ENCODE results near the gene WNT9A.

The WNT9A gene

DNA sequence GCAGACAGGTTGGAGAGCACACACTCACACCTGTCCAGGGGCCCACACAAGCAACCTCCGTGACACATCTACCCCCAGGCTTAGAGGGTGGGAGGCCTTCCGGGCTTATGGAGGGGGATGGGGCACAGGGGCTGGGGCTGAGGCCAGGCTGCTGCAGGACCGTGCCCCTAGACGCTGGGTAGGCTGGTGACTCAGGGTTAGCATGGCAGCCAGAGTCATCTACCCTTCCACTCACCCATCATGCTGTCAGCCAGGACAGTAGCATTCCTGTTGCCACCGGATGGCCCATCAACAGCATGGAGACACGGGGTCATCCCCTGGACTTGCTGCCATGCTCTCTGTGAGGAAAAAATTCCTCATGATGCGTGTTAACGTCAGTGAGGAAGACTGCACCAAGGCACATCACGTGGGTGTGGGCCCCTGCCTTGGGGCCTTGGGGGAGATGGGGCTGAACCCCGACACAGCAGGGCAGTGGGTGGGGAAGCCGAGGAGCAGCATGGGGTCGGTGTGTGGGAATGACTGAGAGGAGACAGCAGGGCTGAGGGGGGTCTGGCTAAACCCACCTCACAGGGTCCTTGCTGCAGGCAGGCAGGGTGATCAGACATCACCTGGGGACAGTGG is 52.8 kb downstream of the WNT9A start:
- DNase-seq, result no peak

DNA sequence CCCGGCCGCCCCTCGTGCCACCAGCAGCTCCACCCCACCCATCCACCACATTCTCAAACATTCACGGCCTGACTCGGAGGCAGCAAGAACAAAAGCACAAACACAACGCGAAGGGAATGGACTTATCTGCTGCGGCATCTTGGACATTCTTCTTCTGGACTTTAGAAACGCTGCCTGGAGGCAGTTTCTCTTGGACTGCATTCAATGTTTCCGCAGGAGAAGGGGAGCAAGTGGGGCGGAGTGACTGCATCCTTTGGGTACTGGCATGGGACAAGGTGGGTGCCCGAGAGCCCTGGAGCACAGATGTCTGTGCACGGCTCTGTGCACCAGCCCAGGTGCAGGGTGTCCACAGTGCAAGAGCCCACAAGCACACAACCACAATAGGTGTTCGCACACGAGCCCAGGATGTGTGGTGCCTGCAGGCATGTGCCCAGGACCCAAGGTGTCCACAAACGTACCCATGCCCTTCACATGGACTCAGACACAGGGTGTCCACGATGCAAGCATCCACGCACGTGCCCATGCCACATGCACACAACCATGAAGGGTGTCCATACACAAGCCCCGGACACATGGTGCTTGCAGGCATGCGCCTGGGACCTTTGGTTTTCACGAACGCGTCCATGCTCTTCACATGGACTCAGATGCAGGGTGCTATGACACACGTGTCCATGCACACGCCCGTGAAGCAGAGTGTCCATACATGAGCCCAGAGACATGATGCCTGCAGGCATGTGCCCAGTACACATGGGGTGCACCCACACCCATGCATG is 53.6 kb downstream of the WNT9A start:
- no peak for DNase-seq

DNA sequence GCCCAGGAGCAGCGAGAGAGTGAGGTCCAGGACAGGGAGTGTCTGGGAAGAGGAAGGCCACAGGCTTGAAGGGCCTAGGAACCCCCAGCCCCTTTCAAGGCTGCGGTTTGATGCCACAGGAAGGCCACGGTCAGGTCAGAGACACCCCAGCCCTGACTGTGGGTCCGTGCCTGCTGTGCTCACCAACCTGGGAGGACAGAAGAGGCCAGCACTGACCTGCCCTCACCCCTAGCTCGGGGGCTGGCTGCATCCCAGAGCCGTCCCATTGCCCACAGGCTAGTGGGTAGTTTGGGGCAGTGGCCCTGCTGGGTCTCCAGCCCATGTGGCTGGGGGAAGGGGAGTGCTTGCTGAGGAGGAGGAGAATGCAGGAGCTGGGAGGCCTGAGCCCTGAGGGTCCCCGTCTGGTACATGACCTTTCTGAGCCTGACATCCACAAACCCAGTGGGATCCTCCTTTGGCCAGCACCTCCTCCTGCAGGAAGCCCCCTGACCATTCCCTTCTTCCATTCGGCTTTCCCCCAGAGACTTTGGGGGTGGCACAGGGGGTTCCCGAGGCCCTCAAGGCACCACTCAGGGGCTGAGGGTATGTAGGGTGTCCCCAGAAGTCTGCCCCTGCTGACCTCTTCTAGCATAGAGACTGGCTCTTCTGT is 54.3 kb downstream of the WNT9A start:
- DNase-seq, result no peak

DNA sequence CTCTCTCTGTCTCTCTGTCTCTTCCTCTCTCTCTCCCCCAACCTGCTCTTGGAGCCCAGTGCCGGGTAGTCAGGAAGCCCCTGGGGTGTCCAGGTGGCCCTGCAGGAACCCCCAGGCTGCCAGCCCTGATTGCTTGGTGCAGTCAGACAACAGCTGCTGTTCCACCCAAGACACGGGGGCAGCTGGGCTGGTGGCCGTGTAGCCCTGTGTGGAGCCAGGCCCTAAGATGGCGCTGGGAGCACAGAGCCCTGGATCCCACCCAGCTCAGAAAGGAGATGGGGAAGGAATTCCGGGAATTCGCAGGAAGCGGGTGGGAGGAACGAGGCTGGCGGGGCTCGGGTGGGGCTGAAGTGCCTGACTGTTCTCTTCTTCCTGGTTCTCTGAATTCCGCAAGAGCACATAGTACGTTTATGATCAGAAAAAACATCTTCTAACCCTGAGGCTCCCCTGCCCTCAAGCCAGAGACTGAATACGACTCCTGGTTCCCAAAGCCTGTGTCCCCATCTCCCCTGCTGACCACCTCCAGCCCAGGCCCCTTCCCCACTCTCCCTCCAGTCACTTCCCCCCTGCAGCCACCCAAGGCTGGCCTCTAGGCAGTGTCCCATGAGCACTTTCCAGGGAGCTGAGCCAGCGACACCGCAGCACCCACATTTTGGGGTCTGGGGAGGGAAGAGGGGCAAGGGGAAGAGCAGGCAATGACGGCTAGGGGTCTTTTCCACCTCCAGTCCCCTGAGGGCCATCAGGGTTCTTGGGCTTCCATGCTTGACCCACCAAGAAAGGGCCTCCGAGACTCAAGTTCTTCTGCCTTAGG is 55.0 kb downstream of the WNT9A start:
- DNase-seq, result no peak

DNA sequence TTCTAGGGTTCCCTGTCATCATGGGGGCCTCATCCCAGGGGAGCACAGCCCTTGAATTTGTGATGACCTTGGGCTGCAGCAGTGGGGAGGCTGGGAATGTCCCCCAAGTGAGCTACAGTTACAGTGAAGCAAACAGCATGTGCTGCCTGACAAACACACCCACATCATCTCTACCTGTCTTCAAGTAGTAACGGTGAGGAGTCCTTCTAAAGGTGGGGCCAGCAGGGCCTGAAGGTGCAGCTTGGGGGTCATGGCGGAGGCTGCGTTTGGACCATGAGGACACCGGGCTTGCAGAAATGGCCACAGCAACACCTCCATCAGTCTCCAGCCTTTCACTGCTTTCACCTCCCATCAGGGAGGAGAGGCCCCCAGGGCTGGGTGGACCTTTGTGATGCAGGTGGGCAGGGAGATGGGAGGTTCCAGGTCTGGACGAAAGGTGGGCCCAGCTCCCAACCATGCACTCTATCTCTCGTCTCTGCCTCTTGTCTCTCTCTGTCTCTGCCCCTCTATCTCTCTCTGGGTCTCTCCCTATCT is 55.7 kb downstream of the WNT9A start:
- no peak for DNase-seq

DNA sequence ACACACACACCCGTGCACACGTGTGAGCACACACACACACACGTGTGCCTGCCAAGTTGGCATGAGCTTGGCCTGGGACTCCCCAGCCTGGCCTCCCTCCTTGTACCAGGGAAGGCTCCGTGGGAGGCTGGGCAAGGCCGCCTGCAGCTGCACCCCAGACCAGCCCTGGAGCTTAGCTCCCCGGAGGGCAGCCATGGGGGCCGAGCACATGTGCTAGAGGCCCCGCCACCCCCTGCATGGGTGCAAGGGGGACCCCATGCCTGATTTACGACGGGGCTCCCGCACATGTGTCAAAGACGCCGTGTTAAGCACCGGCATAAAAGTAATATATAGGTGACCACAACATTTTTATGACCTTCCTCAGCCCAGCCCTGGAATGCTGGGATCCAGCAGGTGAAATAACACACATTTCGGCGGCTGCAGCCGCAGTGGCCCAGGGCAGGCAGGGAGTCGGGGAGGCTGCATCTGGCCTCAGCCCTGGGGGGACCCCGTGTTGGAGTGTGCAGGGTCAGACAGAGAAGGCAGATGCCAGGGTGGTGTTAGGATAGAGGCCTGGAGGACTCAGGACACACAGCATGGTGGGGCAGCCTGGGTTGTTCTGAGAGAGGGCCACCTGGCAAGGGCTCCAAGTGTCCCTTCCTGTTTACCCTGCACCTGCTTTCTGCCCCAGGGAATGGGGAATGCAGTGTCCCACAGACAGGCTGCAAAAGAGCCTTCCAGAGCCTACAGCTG is 56.3 kb downstream of the WNT9A start:
- no peak for DNase-seq

DNA sequence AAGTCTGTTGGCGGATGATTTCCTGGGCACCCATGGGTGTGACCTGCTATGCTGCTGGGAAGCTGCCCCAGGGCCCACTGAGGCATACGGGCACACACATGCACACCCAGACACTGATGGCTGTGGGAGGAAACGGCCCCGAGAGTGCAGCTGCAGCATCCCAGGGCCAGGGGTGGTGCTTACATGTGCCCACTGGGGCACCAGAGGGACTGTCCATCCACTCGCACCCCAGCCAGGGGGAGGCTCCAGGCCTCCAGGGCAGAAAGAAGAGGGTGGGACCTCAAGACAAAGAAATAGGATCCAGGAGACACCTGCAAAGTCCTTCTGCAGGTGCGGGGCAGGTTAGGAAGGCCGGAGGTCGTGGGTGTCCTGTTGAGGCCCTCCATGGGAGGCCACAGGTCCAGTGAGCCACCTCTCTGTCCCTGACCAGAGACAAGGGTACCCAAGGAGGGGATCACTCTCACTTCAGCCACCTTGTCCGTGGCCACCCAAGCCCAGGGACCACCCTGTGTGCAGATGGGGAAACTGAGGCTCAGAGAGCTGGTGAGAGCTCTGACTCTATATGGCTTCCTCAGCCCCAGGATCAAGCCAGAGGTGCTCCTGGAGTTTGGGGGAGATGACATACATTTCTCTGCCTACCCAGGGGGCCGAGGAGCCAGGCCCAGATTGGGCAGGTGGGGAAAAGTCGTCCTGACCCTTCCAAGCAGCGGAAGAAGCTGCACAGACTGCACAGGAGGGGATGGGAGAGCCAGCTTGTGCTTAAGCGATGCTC is 57.1 kb downstream of the WNT9A start:
- no peak for DNase-seq

DNA sequence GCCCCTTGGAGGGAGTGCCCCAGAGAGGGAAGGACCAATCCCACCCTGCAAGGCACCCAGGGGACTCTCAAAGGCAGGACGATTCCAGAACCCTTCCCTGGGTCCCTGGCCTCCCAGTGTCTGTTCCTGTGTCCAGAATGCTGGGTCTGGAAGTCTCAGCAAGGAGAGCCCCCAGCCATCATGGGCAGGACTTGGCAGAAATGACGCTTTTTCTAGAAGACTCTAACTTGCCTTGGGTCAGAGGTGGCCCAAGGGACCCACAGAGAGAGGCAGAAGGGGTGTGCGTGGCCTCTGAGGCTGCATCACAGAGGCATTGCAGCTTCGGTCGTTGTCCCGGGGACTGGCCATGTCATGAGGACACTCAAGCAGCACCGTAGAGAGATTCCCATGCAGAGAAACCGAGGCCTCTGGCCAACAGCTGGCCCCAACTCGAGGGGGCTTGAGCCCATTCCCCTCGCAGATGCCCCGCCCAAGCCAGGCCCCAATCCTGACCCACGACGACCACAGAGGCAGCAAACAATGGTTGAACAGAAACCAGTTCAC is 57.8 kb downstream of the WNT9A start:
- DNase-seq, result no peak

DNA sequence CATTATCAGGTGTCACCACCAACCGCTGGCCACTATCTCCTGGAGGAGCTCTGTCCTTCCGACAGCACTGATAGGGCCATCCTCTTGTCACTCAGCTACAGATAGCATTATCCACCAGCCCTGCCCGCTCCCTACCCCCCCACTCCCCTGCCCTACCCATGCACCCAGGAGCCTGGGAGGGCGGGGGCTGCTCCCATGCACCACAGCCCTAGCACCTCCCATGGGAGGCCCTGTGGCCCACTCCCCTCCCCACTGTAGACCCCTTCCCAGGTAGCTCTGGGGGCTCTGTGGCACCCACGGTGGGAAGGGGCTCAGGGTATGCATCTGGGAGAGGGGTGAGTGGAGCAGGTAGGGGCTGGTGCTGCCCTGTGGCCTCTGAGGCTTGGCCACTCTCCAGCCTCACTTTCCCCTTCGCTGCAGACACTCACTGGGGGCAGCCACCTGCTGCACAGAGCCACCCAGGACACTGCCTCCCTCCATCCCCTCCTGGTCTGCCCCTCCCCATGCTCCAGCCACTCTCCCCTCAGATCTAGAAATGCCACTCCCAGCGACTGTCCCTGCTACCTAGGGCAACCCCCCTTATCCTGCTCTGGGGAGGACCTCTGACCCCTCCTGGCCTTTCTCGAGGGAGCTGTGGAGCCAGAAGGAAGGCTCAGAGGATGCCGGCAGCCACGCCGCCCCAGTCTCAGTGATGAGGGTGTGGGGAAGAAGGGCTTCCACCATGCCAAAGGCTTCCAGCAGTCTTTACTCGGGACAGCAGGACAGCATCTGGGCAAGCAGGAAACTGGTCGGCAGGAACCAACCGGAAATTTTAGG is 58.5 kb downstream of the WNT9A start:
- DNase-seq, result no peak

DNA sequence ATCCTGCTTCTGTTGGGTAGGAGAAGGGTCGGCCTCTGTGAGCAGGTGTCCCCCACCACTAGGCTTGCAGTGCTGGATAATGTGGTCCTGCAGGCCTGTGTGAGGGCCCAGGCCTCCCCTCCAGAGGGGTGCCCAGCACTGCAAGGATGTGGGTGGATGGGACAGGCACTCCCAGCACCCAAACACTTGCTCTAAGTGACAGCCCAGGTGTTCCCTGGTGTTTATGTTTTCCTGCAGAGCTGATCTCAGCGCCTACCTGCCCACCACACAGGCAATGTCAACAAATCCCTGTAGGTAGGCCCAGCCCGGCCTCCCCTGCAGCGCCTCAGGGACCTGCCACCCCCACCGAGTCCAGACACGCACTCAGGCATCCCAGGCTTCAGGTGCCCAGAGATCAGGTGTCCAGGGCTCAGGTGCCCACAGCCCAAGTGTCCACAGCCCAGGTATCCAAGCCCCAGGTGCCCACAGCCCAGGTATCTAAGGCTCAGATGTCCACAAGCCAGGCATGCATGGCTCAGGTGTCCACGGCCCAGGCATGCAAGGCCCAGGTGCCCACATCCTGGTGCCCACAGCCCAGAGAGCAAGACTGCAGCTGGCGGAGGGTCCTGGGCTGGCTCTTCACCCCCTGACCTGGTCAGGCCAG is 59.2 kb downstream of the WNT9A start:
- no peak for DNase-seq

DNA sequence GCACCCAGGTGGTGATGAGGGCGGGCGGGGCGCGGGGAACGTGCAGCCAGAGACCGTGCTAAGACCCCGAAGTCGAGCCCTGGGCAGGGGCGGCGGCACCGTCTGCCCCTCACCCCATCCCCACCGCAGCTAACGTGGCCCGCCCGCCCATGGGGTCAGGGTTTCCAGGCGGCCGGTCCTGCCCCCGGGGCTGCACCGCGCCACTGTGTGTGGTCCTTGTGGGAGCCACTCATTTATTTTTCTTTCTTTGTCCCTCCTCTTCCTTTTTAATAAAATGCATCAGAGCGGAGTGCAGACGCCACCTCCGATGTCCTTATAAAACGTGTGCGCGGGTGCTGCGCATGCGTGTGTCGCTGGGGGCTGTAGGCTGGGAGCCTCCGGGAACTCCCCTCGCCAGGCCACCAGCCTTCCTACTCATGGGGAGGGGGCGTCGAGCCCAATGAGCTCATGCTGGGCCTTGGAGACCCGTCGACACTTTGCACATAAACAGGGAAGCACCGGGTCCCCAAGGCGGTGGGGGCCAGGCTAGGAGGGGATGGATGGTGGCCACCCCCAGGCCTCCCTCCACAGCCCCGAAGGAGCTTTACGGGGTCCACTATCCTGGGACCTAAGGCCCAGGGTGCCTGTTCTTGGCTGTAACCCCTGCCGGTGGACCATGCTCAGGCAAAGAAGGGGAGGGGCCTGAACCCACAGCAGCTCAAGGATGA is 59.9 kb downstream of the WNT9A start:
- no peak for DNase-seq

DNA sequence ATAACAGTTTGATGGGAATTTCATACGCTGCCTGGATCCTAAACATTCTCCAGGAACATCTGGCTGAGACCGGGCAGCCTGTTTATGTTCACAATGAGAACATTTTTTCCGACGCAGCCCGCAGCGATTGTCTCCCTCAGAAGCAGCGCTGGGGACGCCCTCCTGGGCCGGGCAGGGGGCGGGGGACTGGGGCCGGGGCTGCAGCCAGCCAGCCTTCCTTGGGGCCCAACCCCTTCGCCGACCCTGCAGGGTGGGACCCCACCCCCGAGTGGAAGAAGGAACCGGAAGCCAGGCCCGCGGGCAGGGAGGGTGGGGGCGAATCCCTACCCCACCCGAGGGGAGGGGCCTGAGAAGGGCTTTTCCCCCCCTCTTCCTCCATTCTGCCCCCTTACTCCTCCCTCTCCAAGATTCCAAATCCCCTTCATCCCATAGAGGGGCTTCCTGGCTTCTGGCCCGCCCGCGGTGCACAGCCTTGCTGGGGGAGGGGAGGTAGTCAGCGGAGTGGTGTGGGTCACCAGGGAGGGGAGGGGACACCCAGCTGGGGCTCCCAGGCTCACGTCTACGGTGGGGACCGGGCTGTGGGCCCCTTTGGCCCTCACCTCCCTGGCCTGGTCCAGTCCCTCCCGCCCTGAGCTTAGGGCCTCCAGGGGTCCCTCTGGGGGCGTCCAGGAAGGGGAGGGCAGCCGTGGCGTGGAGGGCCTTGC is 60.6 kb downstream of the WNT9A start:
- DNase-seq, result no peak

DNA sequence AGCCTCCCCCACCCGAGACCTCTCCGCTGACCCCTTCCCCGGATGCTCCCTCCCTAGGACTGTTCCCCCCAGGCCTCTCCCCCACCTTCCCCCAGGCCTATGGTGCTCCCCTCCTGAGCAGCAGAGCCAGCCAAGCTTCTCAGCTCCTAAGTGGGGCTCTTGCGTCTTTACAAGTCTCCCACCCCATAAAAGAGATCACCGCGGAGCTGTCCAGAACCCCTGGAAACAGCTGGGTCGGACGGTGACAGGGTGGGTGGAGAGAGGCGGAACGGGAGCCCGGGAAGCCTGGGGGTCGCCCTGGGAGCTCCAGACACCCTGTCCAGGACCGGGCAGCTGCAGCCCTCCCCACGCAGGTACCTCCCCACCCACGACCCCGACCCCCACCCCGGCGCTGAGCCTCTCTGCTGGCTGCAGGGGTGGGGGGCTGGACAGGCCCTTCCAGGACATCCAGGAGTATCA is 61.2 kb downstream of the WNT9A start:
- no peak for DNase-seq

DNA sequence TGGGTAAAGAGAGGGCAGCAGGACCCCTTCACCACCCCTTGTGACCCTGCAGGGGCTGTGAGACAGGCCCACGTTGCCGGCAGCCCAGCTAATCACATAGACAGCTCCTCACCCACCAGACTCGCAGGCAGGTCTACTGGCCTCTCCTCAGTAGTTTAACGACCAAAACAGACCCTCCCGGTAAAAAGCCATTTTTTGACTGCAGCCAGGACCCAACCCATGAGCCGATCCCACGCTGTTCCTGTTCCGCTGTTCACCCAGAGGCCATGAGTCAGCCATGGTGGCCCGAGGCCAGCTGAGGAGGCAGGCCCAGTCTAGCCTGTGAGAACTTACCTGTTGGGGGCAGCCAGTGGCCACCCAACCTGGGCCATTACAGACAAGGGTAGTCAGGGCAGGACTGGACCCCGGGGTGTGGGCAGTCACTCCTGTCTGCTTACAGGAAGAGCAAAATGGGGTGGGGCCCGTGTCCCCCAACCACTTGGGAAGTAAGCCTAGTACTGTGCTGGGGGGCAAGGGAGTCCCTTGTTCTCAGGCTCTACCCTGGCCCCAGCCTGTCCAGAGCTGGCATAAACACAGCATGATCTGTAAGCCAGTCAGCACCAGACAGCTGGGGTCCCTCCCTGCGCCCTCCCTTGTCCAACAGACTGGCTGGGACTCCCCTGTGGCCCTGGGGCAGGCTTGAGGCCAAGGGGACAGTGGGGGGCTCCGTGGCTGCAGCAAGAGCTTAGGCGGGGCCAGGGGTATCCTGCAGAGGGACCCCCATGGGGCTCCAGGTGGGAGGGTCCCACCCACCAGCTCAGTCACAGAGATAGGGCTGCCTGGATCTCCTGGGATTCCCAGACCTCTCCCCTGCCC is 61.9 kb downstream of the WNT9A start:
- peak; percentile 28 for DNase-seq

DNA sequence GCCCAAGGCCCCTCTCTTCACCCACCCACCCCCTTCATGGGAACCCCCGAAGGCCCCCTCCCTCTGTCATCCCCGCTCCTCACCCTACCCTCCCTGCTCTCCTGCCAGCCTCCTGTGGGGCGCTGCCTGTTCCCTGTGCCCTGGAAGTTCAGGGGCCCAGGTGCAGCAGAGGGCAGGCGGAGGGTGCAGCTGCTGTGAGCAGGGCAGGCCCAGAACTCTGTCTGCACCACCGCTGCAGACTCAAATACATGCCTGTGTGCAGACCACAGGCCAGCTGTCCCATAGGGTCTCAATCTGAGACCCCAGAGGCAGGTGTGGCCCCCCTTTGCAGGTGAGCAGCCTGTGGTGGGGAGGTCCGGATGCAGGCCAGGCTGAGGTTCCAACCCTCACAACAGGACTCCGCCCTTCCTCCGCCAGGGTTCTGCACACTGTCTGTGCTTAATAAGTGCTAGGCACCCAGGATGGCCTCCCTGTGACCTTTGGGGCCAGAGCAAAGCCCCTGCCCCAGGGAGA is 62.5 kb downstream of the WNT9A start:
- no peak for DNase-seq

DNA sequence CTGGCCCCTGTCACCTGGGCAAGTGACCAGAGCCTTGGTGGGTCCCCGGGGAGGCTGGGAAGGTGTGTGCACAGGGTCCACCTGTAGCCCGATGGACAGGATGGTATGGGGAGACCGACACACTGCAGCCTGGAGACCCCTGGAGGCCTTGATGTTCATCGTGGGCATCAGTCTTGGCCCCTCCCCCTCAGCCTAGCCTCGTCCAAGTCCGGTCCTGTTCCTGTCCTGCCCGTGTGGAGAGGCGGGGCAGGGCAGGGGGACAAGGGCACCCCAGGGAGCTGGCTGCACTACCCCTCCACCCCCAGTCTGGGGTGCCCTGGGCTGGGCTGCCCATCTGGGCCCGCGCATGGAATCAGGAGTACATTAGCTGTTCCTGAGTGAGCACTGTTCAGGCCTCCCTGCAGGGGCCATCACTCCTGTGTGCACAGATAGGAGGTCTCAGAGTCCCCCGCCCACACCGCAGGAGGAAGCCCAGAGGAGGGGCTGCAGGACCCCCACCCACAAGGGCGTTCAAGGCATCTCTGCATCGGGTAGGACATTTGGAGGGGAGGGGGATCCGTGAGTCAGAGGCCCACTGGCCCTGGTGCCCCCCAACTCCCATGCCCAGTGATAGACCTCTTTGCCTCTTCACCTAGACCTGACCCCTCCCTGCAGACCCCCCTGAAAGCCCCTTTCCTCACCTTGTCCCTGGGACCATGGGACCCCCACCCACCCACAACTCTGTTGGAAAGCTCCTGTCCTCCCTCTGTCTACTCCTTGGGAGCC is 63.2 kb downstream of the WNT9A start:
- no peak for DNase-seq
